Activated CD4-positive, alpha-beta T cell treated with anti-CD3 and anti-CD28 coated beads, Interleukin-2, Interleukin-6, amounts not matched to agents 100 ng/mL and 50 ng/mL, durations not matched to agents 16 hours and 8 hours (primary cell): Measurements from ENCODE around the gene MEF2B.
"Not testable (repeated sequence)": the region's sequence is repeated elsewhere in the genome, so short reads cannot be mapped to it uniquely, and the experiment has no call there.

ENCODE experiments used
- DNase-seq: peaks from one replicate; pipeline ENCODE4 v3.0.0-alpha.2; 2020

The MEF2B gene

DNA sequence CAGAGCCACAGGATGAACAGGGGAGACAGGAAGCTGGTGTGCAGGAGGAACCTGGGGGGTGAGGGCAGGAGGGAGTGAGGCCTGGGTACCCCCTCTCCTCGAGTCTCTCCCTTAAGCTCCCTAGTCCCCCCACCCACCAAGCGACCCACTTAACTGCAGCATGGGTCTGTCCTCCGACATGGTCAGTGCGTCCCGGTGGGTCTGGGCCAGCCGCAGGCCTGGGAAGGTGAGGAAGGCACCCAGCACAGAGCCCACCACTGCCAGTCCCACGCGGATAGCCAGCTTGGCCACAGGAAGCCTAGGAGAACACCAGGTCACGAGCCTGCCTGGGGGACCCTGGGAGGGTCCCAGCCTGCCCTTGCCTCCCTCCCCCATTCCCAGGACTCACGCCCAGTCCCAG is 48.7 kb downstream of the MEF2B start:
- DNase-seq: no peak

GRCh38 chr19:19120308-19121231 is 49.5 kb downstream of the MEF2B start:
- DNase-seq: peak; percentile 24

DNA sequence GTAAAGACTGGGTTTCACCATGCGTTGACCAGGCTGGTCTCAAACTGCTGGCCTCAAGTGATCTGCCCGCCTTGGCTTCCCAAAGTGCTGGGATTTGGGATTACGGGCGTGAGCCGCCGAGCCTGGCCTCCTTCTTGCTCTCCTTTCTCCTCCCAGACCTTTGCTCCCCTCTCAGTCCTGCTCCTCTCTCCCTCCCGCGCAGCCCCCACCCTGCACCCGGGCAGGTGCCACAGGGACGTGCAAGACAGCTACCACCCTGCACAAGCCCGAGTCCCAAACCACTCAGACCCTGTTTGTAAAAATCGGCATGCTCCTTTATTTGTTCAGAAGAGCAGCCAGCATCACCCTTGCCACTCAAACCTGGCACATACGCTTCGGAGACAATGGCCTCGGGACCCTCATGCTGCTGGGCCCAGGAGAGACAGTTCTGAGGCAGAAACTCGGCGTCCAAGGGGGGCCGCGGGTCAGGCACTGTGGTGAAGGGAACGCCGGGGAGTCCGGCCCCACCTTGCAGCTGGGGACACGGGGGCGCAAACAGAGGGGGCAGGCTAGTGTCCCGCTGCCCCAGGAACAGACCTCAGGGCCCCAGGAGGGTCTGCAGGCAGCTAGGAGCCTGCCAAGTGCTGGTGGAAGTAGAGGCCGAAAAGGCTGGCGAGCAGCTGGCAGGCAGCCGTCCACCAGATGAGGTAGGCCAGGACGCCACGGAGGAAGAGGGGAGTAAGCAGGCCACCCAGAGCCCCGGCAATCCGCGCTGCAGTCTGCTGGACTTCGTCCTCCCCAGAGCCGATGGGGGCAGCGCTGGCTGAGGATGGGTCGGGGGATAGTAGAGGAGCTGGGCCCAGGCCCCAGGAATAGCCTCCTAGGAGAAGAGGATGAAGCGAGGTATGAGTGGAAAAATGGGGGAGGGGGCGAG is 50.5 kb downstream of the MEF2B start:
- no peak for DNase-seq

GRCh38 chr19:19115954-19116353 is 54.1 kb downstream of the MEF2B start:
- DNase-seq: peak; percentile 56

- DNase-seq: no peak
Measured at GRCh38 chr19:19113040-19113626, 56.9 kb downstream of the MEF2B start.

- no peak for DNase-seq
Measured at GRCh38 chr19:19111967-19112580, 58.0 kb downstream of the MEF2B start.

- DNase-seq: no peak
Measured at GRCh38 chr19:19111136-19111835, 58.8 kb downstream of the MEF2B start.

DNA sequence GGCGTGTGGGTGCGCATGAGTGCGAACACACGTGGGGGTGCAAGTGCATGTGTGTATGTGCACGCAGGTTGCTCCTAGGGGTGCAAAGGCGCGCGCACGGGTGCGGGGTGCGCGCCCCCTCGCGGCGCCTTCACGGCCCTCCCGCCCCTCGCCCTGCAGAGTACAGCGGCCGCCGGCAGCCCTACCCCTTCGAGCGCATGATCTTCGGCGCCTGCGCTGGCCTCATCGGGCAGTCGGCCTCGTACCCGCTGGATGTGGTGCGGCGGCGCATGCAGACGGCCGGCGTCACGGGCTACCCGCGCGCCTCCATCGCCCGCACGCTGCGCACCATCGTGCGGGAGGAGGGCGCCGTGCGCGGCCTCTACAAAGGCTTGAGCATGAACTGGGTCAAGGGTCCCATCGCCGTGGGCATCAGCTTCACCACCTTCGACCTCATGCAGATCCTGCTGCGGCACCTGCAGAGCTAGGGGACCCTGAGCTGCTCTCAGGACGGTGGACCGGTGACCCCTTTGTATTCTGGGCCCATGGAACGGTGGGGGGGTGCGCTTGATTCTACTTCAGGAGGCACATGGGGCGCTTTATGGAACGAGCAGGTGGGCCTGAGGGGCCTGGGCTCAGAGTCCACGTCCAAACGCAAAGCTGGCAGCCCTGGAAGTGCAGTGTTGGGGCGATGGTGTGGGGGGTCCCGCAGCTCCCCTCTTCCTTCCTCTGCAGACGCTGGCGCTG is 59.5 kb downstream of the MEF2B start:
- DNase-seq: peak; percentile 17

- DNase-seq: no peak
Measured at GRCh38 chr19:19109601-19110000, 60.5 kb downstream of the MEF2B start.

DNA sequence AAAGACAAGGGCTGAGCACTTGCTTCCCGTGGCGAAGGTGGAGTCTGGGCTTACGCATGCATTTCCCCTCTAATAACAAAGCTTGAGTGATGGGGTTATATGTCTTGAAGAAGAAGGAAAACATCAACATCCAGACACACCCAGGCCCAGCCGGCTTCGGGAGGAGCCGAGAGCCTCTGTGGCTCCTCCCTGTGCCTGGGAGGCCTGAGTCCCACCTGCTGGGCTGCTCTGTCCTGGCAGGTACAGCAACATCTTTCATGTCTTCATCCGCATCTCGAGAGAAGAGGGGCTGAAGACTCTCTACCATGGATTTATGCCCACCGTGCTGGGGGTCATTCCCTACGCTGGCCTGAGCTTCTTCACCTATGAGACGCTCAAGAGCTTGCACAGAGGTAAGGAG is 62.4 kb downstream of the MEF2B start:
- DNase-seq: no peak

DNA sequence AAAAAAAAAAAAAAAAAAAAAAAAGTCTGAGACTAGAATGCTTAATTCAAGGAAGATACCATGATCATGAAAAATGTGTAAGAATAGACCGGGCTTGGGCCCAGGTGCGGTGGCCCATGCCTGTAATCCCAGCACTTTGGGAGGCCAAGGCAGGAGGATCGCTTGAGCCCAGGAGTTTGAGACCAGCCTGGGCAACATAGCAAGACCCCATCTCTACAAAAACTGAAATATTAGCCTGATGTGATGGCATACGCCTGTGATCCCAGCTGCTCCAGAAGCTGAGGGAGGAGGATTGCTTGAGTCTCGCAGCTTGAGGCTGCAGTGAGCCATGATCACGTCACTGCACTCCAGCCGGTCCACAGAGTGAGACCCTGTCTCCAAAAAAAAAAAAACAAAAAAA is 63.1 kb downstream of the MEF2B start:
- not testable (repeated sequence) for DNase-seq

GRCh38 chr19:19106056-19106551 is 64.0 kb downstream of the MEF2B start:
- DNase-seq: no peak

DNA sequence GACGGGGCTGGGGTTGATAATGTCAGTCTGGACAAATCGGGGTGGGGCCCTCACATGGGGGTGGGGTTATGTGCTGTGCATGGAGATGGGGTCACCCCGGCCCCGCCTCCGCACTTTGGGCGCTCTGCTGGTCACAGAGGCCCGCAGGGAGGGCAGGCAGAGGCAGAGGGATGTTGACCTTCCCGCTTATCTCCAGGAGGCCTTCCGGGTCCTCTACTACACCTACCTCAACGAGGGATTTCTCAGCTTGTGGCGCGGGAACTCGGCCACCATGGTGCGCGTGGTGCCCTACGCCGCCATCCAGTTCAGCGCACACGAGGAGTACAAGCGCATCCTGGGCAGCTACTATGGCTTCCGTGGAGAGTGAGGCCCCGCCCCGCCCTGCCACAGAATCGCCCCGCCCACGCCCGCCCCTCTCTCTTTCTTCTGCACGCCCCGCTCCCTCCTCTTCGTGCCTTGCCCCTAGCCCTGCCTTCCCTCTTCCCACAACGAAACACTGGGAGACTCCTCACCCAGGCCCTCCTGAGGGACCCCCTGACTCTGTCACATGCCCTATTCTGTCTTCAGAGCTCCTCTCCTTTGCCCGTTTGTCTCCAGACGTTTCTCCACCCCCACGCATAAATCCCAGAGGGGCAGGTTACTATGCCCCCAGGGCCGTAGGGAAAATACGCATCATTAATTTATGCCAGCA is 64.6 kb downstream of the MEF2B start:
- peak; percentile 6 for DNase-seq

DNA sequence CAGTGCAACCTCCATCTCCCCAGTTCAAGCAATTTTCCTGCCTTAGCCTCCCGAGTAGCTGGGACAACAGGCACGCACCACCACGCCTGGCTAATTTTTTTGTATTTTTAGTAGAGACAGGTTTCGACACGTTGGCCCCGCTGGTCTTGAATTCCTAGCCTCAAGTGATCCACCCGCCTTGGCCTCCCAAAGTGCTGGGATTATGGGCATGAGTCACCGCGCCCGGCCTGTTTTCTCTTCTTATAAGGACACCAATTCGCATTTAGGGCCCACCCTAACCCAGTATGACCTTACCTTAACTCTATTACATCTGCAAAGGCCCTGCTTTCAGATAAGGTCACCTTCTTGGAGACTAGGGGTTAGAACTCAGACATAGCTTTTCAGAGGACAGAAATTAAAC is 66.9 kb downstream of the MEF2B start:
- DNase-seq: no peak

- not testable (repeated sequence) for DNase-seq
Measured at GRCh38 chr19:19102566-19102965, 67.5 kb downstream of the MEF2B start.

- DNase-seq: no peak
Measured at GRCh38 chr19:19101540-19101939, 68.5 kb downstream of the MEF2B start.

GRCh38 chr19:19098703-19099632 is 71.1 kb downstream of the MEF2B start:
- DNase-seq: no peak

GRCh38 chr19:19098084-19098702 is 71.9 kb downstream of the MEF2B start:
- no peak for DNase-seq
